NCI-H2227 treated with DMSO at 0.1 percent for 48 hours (cell line): ENCODE data around the gene ZNF532.

Source experiments
- DNase-seq: peaks from one replicate; lab custom pipeline; 2025; lab: John Stamatoyannopoulos, UW

The ZNF532 gene

GRCh38 chr18:58947136-58947732, 82.6 kb downstream of the ZNF532 start:
- DNase-seq = no peak

- no peak for DNase-seq
These were observed 84.4 kb downstream of the ZNF532 start for GRCh38 chr18:58949031-58949430.

GRCh38 chr18:58951986-58952702, 87.5 kb downstream of the ZNF532 start:
- DNase-seq = no peak

GRCh38 chr18:58952858-58953257, 88.2 kb downstream of the ZNF532 start:
- DNase-seq = no peak

GRCh38 chr18:58953627-58954026, 89.0 kb downstream of the ZNF532 start:
- DNase-seq = peak; percentile 66

- DNase-seq = no peak
These were observed 90.3 kb downstream of the ZNF532 start for GRCh38 chr18:58955001-58955400.

- DNase-seq = no peak
These were observed 91.1 kb downstream of the ZNF532 start for GRCh38 chr18:58955738-58956137.

- no peak for DNase-seq
These were observed 94.0 kb downstream of the ZNF532 start for GRCh38 chr18:58958628-58959027.

- DNase-seq = no peak
These were observed 95.8 kb downstream of the ZNF532 start for GRCh38 chr18:58960508-58960907.

- DNase-seq = no peak
These were observed 96.5 kb downstream of the ZNF532 start for GRCh38 chr18:58960946-58961722.

- no peak for DNase-seq
These were observed 97.7 kb downstream of the ZNF532 start for GRCh38 chr18:58962336-58962735.

- no peak for DNase-seq
These were observed 100.8 kb downstream of the ZNF532 start for GRCh38 chr18:58965291-58966004.

- DNase-seq = no peak
These were observed 101.5 kb downstream of the ZNF532 start for GRCh38 chr18:58966005-58966677.

GRCh38 chr18:58966704-58967103, 102.0 kb downstream of the ZNF532 start:
- no peak for DNase-seq

GRCh38 chr18:58967751-58968254, 103.1 kb downstream of the ZNF532 start:
- DNase-seq = no peak

- no peak for DNase-seq
These were observed 106.5 kb downstream of the ZNF532 start for GRCh38 chr18:58970943-58971790.

GRCh38 chr18:58975296-58975695, 110.6 kb downstream of the ZNF532 start:
- no peak for DNase-seq

- no peak for DNase-seq
These were observed 111.1 kb downstream of the ZNF532 start for GRCh38 chr18:58975781-58976180.

GRCh38 chr18:58977223-58977622, 112.5 kb downstream of the ZNF532 start:
- DNase-seq = no peak

GRCh38 chr18:58977801-58978200, 113.1 kb downstream of the ZNF532 start:
- DNase-seq = no peak

GRCh38 chr18:58978916-58979315, 114.2 kb downstream of the ZNF532 start:
- no peak for DNase-seq
